Caco-2 (cell line): ENCODE data around the gene MAP4K1. TPM values are rescaled to one million over a fixed set of nuclear protein-coding genes. Genes with fewer than 3 reads are reported as not detected.

Source experiments
- BruUV-seq: library from RNA; stranded (reverse); fragments of 400-500 nt; replicated peaks from 2 replicates; lab custom pipeline; 2021; lab: Mats Ljungman, UMichigan
- CTCF ChIA-PET: fragments of 300-600 bp; sonication (Branson Sonifier 250); formaldehyde crosslinking; loops from one replicate; lab custom pipeline; 2022; ENCODE audit warnings: antibody characterized with exemption; lab: Charles Lee
- POLR2A ChIA-PET: fragments of 300-600 bp; sonication (Branson Sonifier 250); formaldehyde crosslinking; loops from one replicate; lab custom pipeline; 2022; ENCODE audit warnings: antibody characterized with exemption; lab: Charles Lee
- DNase-seq, 2 experiments: peaks; one replicate each; pipeline versions ENCODE4 v3.0.0 to v3.0.0-alpha.2; 2020 to 2022
- H3K27me3 ChIP-seq: replicated peaks from 2 replicates; pipeline ENCODE4 v1.6.0; 2011; ENCODE audit warnings: low read length; ENCODE audit not compliant: control insufficient read depth, insufficient read depth
- H3K36me3 ChIP-seq: 2 replicates; pipeline ENCODE4 v1.5.1; 2011; ENCODE audit warnings: low read length; ENCODE audit not compliant: control insufficient read depth, insufficient read depth
- H3K4me1 ChIP-seq: fragments of 250-450 bp; sonication (Bioruptor Pico); 2 replicates; pipeline ENCODE4 v1.5.1; 2020; ENCODE audit warnings: mild to moderate bottlenecking
- H3K4me3 ChIP-seq: 2 replicates; pipeline ENCODE4 v1.5.1; 2011; ENCODE audit warnings: low read depth, mild to moderate bottlenecking, control low read depth, low read length
- H3K9me3 ChIP-seq: fragments of 250-450 bp; sonication (Bioruptor Pico); 2 replicates; pipeline ENCODE4 v1.5.1; 2020; ENCODE audit warnings: mild to moderate bottlenecking, moderate library complexity
- H3K27ac Mint-ChIP-seq: one replicate; pipeline ENCODE4 v1.8.0; 2022; ENCODE audit warnings: mixed read lengths; ENCODE audit not compliant: unreplicated experiment
- H3K27me3 Mint-ChIP-seq: one replicate; pipeline ENCODE4 v1.8.0; 2022; ENCODE audit warnings: mixed read lengths; ENCODE audit not compliant: insufficient read depth, unreplicated experiment
- H3K36me3 Mint-ChIP-seq: one replicate; pipeline ENCODE4 v1.8.0; 2022; ENCODE audit warnings: mild to moderate bottlenecking, mixed read lengths; ENCODE audit not compliant: insufficient read depth, unreplicated experiment
- H3K4me1 Mint-ChIP-seq: one replicate; pipeline ENCODE4 v1.8.0; 2022; ENCODE audit warnings: low read depth, mixed read lengths; ENCODE audit not compliant: unreplicated experiment
- H3K4me3 Mint-ChIP-seq: one replicate; pipeline ENCODE4 v1.8.0; 2022; ENCODE audit warnings: mild to moderate bottlenecking, moderate library complexity, mixed read lengths; ENCODE audit not compliant: unreplicated experiment
- H3K9me3 Mint-ChIP-seq: one replicate; pipeline ENCODE4 v1.8.0; 2022; ENCODE audit warnings: mixed read lengths; ENCODE audit not compliant: unreplicated experiment
- intact Hi-C: fragments of 100-400 bp; cut with micrococcal nuclease; formaldehyde crosslinking; loops from one replicate; pipeline ENCODE4 v1.10.0; 2022; ENCODE audit not compliant: unreplicated experiment
- total RNA-seq: library from RNA; stranded (reverse); gene quantifications from 2 replicates; pipeline ENCODE4 v1.2.3, GENCODE V29; 2022
- TF ChIP-seq, protein P1 (sequence below), 2 experiments: fragments of 200-600 bp in 1 of 2; IDR thresholded peaks; 1 replicate in 1 of 2; 2 replicates in 1 of 2; pipeline versions ENCODE4 v1.5.1 to v1.8.0; 2011 to 2022; ENCODE audit warnings: antibody characterized with exemption in 1 of 2, control low read depth in 1 of 2, inconsistent platforms in 1 of 2, low read depth in 1 of 2, low read length in 1 of 2, mild to moderate bottlenecking in 1 of 2, moderate library complexity in 1 of 2; ENCODE audit not compliant: insufficient read depth in 1 of 2, severe bottlenecking in 1 of 2, unreplicated experiment in 1 of 2

Gene MAP4K1
- total RNA-seq, 1 experiment from 2014 or later = 1.7 TPM

DNA sequence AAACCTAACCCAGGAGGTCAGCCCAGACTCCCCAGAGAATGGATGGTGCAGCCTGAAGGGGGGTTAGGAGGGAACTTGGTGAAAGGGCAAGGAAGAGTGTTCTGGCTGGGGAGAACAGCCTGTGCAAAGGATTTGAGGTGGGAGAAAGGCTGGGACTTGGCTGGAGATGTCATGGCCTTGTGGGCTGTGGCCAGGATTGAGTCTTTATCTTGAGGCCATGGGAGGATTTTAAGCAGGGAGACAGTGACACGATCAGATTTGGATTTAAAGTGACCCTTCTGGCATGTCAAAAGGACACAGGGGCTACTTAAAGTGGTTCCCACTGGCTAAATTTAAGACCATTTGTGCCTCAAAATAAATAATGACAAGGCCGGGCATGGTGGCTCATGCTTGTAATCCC is 29.7 kb downstream of the MAP4K1 start:
- Histone ChIP-seq H3K27me3 (no peaks in the 10 kb centered on the region), H3K36me3 (no peaks in the 10 kb centered on the region), H3K9me3 (no peaks in the 10 kb centered on the region), H3K4me1 (no peaks in the 10 kb centered on the region), H3K4me3 (no peak overlapping the region)
- H3K27me3 Mint-ChIP-seq = no peaks in the 10 kb centered on the region
- CTCF ChIA-PET = no interaction called here
- TF ChIP-seq, protein P1, sequence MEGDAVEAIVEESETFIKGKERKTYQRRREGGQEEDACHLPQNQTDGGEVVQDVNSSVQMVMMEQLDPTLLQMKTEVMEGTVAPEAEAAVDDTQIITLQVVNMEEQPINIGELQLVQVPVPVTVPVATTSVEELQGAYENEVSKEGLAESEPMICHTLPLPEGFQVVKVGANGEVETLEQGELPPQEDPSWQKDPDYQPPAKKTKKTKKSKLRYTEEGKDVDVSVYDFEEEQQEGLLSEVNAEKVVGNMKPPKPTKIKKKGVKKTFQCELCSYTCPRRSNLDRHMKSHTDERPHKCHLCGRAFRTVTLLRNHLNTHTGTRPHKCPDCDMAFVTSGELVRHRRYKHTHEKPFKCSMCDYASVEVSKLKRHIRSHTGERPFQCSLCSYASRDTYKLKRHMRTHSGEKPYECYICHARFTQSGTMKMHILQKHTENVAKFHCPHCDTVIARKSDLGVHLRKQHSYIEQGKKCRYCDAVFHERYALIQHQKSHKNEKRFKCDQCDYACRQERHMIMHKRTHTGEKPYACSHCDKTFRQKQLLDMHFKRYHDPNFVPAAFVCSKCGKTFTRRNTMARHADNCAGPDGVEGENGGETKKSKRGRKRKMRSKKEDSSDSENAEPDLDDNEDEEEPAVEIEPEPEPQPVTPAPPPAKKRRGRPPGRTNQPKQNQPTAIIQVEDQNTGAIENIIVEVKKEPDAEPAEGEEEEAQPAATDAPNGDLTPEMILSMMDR (IDR thresholded peaks at IDR 0.05; ENCODE audit: insufficient read depth in 1 of 2, low read depth in 1 of 2, low read length in 1 of 2, severe bottlenecking in 1 of 2, unreplicated experiment in 1 of 2) = no peak
- POLR2A ChIA-PET = no interaction called here
- H3K4me1 Mint-ChIP-seq = no peaks in the 10 kb centered on the region
- no peak for DNase-seq
- BruUV-seq = no TSS peak
- intact Hi-C loops = no loop called here
- no peak overlapping the region for H3K4me3 Mint-ChIP-seq
- H3K27ac Mint-ChIP-seq = no peak overlapping the region
- H3K9me3 Mint-ChIP-seq = no peaks in the 10 kb centered on the region
- no peaks in the 10 kb centered on the region for H3K36me3 Mint-ChIP-seq

DNA sequence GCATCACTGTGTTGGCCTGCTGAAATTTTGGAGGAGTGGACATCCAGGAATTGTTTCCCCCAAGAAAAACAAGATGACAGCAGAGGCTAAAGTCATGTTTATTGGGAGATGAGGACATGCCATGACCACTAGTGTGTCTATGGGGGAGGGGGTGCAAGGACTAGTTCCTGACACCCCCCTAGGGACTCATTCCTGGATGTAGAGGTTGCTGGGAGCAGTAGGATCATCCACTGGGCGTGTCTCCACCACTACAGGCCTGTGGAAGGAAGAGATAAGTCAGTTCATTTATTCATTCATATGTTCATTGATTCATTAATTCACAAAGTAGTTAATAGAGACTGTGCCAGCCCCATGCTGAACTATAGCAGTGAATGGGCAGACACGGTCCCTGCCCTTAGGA is 30.2 kb downstream of the MAP4K1 start:
- Histone ChIP-seq H3K27me3 (no peaks in the 10 kb centered on the region), H3K4me3 (no peak overlapping the region), H3K9me3 (no peaks in the 10 kb centered on the region), H3K4me1 (no peaks in the 10 kb centered on the region), H3K36me3 (no peaks in the 10 kb centered on the region)
- POLR2A ChIA-PET = no interaction called here
- Mint-ChIP-seq H3K4me1 (peaks cover 4% of the 10 kb centered on the region), H3K36me3 (no peaks in the 10 kb centered on the region), H3K27ac (no peak overlapping the region), H3K4me3 (no peak overlapping the region), H3K9me3 (no peaks in the 10 kb centered on the region), H3K27me3 (no peaks in the 10 kb centered on the region)
- CTCF ChIA-PET = no interaction called here
- TF ChIP-seq, protein P1 (IDR thresholded peaks at IDR 0.05; ENCODE audit: insufficient read depth in 1 of 2, low read depth in 1 of 2, low read length in 1 of 2, severe bottlenecking in 1 of 2, unreplicated experiment in 1 of 2) = no peak
- DNase-seq = no peak
- intact Hi-C loops = no loop called here
- no TSS peak for BruUV-seq

DNA sequence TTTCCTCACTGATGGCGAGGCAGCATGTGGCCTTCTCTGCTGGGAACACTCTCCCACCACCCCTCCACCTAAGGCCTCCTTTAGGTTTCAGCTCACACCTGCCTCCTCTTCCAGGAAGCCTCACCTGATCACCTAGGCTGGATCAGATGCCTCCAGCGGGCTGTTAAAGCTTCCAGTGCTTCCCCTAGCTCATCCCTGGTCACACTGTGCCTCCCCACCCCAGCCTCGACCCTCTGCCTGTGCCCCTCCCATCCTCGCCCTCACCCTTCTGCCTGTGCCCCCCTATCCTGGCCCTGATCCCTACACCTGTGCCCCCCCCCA is 33.8 kb downstream of the MAP4K1 start:
- TF ChIP-seq, protein P1 (IDR thresholded peaks at IDR 0.05; ENCODE audit: insufficient read depth in 1 of 2, low read depth in 1 of 2, low read length in 1 of 2, severe bottlenecking in 1 of 2, unreplicated experiment in 1 of 2) = no peak
- BruUV-seq = no TSS peak
- CTCF ChIA-PET = no interaction called here
- no peak for DNase-seq
- peaks cover 6% of the 10 kb centered on the region for H3K4me1 Mint-ChIP-seq
- no peaks in the 10 kb centered on the region for H3K9me3 Mint-ChIP-seq
- no peaks in the 10 kb centered on the region for H3K27me3 Mint-ChIP-seq
- no peak overlapping the region for H3K4me3 ChIP-seq
- no peaks in the 10 kb centered on the region for H3K36me3 ChIP-seq
- H3K4me1 ChIP-seq = no peaks in the 10 kb centered on the region
- no peak overlapping the region for H3K27ac Mint-ChIP-seq
- H3K27me3 ChIP-seq = no peaks in the 10 kb centered on the region
- no peak overlapping the region for H3K4me3 Mint-ChIP-seq
- POLR2A ChIA-PET = no interaction called here
- intact Hi-C loops = no loop called here
- no peaks in the 10 kb centered on the region for H3K36me3 Mint-ChIP-seq
- no peaks in the 10 kb centered on the region for H3K9me3 ChIP-seq
